Esophagus squamous epithelium (tissue), 5 donors: Measurements from ENCODE around the gene ABCC5. TPM values are rescaled to one million over a fixed set of nuclear protein-coding genes. Genes with fewer than 3 reads are reported as not detected.

Experiments used
- DNase-seq: peaks from one replicate; lab custom pipeline; 2025; lab: John Stamatoyannopoulos, UW
- H3K27ac ChIP-seq, 4 donors: fragments of 200-600 bp; sonication (generic); one replicate each; pipeline ENCODE4 v1.5.1; 2016 to 2019; ENCODE audit warnings: mild to moderate bottlenecking in 1 of 4
- H3K27me3 ChIP-seq, 4 donors: fragments of 200-600 bp; sonication (generic); 1 replicate in 3 of 4; 2 replicates in 1 of 4; pipeline versions ENCODE4 v1.5.1 to v1.6.0; 2017 to 2021; ENCODE audit warnings: antibody characterized with exemption in 1 of 4
- H3K36me3 ChIP-seq, 3 donors: fragments of 200-600 bp; sonication (generic); one replicate each; pipeline ENCODE4 v1.5.1; 2016 to 2019
- H3K4me1 ChIP-seq, 3 donors: fragments of 200-600 bp; sonication (generic); one replicate each; pipeline ENCODE4 v1.5.1; 2017 to 2019
- H3K4me3 ChIP-seq, 4 donors: fragments of 200-600 bp; sonication (generic); 1 replicate in 3 of 4; 2 replicates in 1 of 4; pipeline ENCODE4 v1.5.1; 2016 to 2019; ENCODE audit warnings: mild to moderate bottlenecking in 2 of 4, moderate library complexity in 1 of 4
- H3K9me3 ChIP-seq, 3 donors: fragments of 200-600 bp; sonication (generic); one replicate each; pipeline ENCODE4 v1.5.1; 2016 to 2019
- POLR2A ChIP-seq, 4 donors: fragments of 450-650 bp; IDR thresholded peaks; one replicate each; pipeline ENCODE4 v1.6.1; 2017; ENCODE audit warnings: antibody characterized with exemption in 4 of 4, mild to moderate bottlenecking in 4 of 4, moderate library complexity in 3 of 4
- WGBS, 2 donors: methylation state at CpG; one replicate each; pipeline ENCODE4 v1.1.5; 2018; 5-methylcytosine and 5-hydroxymethylcytosine counted together
- intact Hi-C: fragments of 100-400 bp; cut with DNase I; formaldehyde crosslinking; loops from one replicate; pipeline ENCODE4 v1.15.0; 2022
- total RNA-seq, 4 donors: library from RNA; depleted of rRNA; stranded (reverse); fragments of >200 nt; gene quantifications; one replicate each; pipeline ENCODE4 v1.1.0, GENCODE V29; 2016
- TF ChIP-seq, protein P1 (sequence below), 6 experiments: fragments of 450-650 bp in 4 of 6; fragments of 200-600 bp in 2 of 6; sonication (generic) in 2 of 6; IDR thresholded peaks; one replicate each; pipeline ENCODE4 v1.5.1; 2016 to 2019; ENCODE audit warnings: antibody characterized with exemption in 6 of 6, mild to moderate bottlenecking in 4 of 6, moderate library complexity in 4 of 6
- donor health status: DM: yes; HTN: yes; CAD: no.

ABCC5 gene
- total RNA-seq, 4 donors from 2014 or later, result 34.3 to 50.2 (median 40.4) TPM

DNA sequence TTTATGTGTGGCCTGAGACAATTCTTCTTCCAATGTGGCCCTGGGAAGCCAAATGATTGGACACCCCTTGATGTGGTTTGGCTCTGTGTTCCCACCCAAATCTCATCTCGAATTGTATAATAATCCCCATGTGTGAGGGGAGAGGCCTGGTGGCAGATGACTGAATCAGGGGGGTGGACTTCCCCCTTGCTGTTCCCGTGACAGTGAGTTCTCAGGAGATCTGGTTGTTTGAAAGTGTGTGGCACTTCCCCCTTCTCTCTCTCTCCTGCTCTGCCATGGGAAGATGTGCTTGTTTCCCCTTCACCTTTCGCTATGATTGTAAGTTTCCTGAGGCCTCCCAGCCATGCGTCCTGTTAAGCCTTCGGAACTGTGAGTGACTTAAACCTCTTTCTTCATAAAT, 72.9 kb downstream of the ABCC5 start:
- WGBS, 2 donors, result 69 to 80% methylated on average over 5 of the region's 5 CpGs
- H3K36me3 ChIP-seq, result peaks cover 22 to 98% (median 49%) of the 10 kb centered on the region in 3 donors
- TF ChIP-seq POLR2A (IDR thresholded peaks at IDR 0.05), result no peak
- TF ChIP-seq, protein P1, sequence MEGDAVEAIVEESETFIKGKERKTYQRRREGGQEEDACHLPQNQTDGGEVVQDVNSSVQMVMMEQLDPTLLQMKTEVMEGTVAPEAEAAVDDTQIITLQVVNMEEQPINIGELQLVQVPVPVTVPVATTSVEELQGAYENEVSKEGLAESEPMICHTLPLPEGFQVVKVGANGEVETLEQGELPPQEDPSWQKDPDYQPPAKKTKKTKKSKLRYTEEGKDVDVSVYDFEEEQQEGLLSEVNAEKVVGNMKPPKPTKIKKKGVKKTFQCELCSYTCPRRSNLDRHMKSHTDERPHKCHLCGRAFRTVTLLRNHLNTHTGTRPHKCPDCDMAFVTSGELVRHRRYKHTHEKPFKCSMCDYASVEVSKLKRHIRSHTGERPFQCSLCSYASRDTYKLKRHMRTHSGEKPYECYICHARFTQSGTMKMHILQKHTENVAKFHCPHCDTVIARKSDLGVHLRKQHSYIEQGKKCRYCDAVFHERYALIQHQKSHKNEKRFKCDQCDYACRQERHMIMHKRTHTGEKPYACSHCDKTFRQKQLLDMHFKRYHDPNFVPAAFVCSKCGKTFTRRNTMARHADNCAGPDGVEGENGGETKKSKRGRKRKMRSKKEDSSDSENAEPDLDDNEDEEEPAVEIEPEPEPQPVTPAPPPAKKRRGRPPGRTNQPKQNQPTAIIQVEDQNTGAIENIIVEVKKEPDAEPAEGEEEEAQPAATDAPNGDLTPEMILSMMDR (IDR thresholded peaks at IDR 0.05), result no peak

DNA sequence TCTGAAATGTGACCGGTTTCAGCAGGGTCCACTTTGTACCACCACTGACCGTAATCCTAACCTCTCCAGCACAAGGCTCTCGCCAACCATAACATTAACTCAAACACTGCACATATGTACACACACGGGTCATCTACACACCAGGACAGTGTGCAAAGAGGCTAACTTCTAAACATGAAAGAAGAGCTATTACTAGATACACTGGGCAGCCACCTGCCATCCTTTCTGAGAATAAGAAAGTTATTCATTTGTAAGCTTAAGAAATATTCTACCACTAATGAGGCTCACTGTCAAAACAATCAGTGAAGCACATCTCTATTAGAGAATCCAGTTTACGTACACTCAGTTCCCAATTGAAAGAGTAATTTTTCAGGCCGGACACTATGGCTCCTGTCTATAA, 73.9 kb downstream of the ABCC5 start:
- no peaks in the 10 kb centered on the region for H3K27me3 ChIP-seq
- WGBS, 2 donors, result 94 to 97% methylated on average over 6 of the region's 6 CpGs
- peaks cover 17 to 98% (median 40%) of the 10 kb centered on the region in 3 donors for H3K36me3 ChIP-seq
- DNase-seq, result no peak
- no peak overlapping the region for H3K27ac ChIP-seq
- TF ChIP-seq, protein P1 (IDR thresholded peaks at IDR 0.05), result no peak
- TF ChIP-seq POLR2A (IDR thresholded peaks at IDR 0.05), result no peak
- no peak overlapping the region for H3K4me3 ChIP-seq
- H3K4me1 ChIP-seq, result no peaks in the 10 kb centered on the region
- intact Hi-C loops, result no loop called here
- H3K9me3 ChIP-seq, result no peaks in the 10 kb centered on the region

More for the DNA sequence above, 72.9 kb downstream of the ABCC5 start:
- Histone ChIP-seq H3K4me3 (no peak overlapping the region), H3K27me3 (no peaks in the 10 kb centered on the region), H3K4me1 (no peaks in the 10 kb centered on the region), H3K27ac (no peak overlapping the region), H3K9me3 (no peaks in the 10 kb centered on the region)
- intact Hi-C loops, result no loop called here
- DNase-seq, result no peak

DNA sequence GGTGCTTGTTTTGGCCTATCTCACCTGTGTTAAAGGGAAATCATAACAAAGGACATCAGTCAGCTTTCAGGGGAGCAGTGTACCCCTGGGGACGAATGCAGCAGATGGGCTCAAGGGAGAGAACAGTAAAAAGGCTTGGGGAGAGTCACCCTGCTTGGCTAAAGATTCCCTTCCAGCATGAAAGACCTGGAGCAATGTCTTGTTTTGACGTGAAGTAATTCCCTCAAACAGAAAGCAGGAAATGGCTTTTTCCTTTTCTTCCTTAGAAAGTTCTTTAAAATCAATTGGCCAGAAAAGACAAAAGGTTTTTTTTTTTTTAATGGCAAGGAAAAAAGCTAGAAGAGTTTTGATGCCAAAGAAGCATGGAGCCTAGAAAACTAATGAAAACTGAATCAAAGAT, 76.5 kb downstream of the ABCC5 start:
- intact Hi-C loops, result no loop called here
- Histone ChIP-seq H3K27me3 (no peaks in the 10 kb centered on the region), H3K4me3 (no peak overlapping the region), H3K27ac (no peak overlapping the region), H3K4me1 (no peaks in the 10 kb centered on the region), H3K36me3 (peaks cover 8 to 100% (median 33%) of the 10 kb centered on the region in 3 donors), H3K9me3 (no peaks in the 10 kb centered on the region)
- TF ChIP-seq, protein P1 (IDR thresholded peaks at IDR 0.05), result no peak
- no peak for TF ChIP-seq POLR2A (IDR thresholded peaks at IDR 0.05)
- WGBS, 2 donors, result 20 to 54% methylated on average over 1 to 2 of the region's 2 CpGs
- no peak for DNase-seq

DNA sequence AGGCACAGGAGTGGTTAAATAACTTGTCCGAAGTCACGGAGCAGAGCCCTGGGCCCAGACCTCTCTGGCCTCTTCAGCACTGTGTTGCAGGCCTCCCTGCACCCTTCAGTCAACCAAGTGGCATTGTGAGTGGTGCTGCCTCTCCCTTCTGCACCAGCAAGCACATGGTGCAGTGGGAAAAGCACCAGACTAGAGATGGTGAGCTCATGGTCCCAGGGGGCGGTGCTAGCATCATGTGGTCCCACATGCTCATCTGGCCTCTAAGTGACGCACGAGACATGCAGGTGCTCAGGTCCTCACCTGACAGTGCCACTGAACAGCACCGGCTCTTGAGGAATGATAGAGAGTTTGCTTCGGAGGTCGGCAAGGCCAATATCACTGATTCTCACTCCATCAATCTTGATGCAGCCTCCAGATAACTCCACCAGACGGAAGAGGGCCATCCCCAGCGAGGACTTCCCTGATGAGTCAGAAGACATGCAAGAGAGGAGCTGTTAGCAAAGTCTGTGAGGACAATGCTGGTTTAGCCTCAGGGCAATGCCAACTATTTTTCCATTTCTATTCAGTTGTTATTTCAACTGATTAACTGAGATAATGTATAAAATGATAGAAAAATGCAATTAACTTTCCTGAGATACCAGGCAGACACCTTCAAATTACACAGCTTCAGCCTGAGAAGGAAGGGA, 79.9 kb downstream of the ABCC5 start:
- Histone ChIP-seq H3K27me3 (no peaks in the 10 kb centered on the region), H3K9me3 (no peaks in the 10 kb centered on the region), H3K4me3 (no peak overlapping the region), H3K4me1 (no peaks in the 10 kb centered on the region), H3K27ac (no peak overlapping the region), H3K36me3 (peaks cover 0 to 100% (median 25%) of the 10 kb centered on the region in 3 donors)
- intact Hi-C loops, result no loop called here
- DNase-seq, result no peak
- WGBS, 2 donors, result 66 to 87% methylated on average over 3 to 4 of the region's 10 CpGs
- TF ChIP-seq, protein P1 (IDR thresholded peaks at IDR 0.05), result no peak
- TF ChIP-seq POLR2A (IDR thresholded peaks at IDR 0.05), result no peak

DNA sequence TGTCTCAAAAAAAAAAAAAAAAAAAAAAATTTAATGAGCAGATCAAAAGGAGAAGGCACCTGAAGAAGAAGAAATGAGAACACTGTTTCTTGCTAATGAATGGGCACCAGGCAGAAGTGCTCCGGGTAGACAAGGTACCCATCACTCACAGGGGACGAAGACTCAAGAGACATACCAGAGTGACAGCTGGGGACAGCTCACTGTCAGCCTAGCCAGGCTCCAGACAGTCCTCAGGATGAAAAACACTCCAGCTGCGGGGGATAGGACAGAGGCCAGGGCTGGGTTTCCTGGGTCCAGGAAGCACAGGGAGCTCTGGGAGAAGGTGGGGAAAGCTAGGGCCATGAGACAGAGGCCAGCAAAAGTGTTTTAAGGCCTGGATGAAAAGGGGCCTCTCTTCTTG, 84.5 kb downstream of the ABCC5 start:
- TF ChIP-seq POLR2A (IDR thresholded peaks at IDR 0.05), result no peak
- TF ChIP-seq, protein P1 (IDR thresholded peaks at IDR 0.05), result no peak
- no peaks in the 10 kb centered on the region for H3K9me3 ChIP-seq
- no peak overlapping the region for H3K4me3 ChIP-seq
- H3K36me3 ChIP-seq, result peaks cover 0 to 100% (median 15%) of the 10 kb centered on the region in 3 donors
- H3K4me1 ChIP-seq, result no peaks in the 10 kb centered on the region
- DNase-seq, result no peak
- H3K27ac ChIP-seq, result no peak overlapping the region
- H3K27me3 ChIP-seq, result no peaks in the 10 kb centered on the region
- 85 to 93% methylated on average over 3 of the region's 3 CpGs for WGBS, 2 donors
- intact Hi-C loops, result no loop called here
